ENCODE data around the gene COPB1.

The COPB1 gene

DNA sequence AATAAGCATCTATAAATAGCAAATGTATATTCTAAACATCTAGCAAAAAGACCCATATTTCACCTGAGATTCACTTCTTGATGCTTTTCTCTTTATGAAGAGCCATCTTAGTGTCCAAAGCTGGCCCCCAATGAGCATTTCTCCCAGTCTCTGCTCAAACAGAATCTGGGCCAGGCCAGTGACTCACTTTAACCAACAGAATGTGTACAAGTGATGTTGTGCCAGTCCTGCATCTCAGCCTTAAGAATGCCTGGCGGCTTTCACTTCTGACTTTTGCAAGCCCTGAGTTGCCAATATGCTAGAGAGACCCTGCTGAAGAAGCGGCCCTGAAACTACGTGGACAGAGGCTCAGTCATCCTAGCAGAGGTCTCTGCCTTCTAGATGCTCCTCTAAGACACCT is 6.9 kb upstream of the COPB1 start:
- DNase-seq: no peak

GRCh38 chr11:14503023-14503422 is 3.4 kb upstream of the COPB1 start:
- no peak for DNase-seq

- DNase-seq: no peak
Observed at GRCh38 chr11:14502039-14502438, 2.4 kb upstream of the COPB1 start.

- DNase-seq: peak; percentile 60
Observed at GRCh38 chr11:14500181-14500651, 605 bp upstream of the COPB1 start.

GRCh38 chr11:14499178-14499559 is 442 bp downstream of the COPB1 start:
- peak; percentile 16 for DNase-seq

DNA sequence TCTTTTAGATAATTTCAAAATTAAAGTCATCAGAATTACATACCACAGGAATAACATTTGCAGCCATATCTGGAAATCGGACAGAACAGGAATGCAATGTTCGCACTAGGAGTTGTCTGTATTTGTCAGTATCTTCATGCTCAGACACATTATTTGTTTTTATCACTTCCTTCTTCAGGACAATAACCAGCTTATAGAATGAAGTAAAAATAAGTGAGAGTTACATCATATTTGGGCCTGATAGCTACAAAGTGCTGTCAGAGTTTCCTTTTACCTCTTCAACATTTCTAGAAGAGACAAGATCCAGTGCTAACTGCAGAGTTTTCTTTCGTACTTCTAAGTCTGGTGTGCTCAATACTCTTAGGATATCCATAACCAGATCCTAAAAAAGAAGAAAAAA is 18.9 kb downstream of the COPB1 start:
- no peak for DNase-seq

DNA sequence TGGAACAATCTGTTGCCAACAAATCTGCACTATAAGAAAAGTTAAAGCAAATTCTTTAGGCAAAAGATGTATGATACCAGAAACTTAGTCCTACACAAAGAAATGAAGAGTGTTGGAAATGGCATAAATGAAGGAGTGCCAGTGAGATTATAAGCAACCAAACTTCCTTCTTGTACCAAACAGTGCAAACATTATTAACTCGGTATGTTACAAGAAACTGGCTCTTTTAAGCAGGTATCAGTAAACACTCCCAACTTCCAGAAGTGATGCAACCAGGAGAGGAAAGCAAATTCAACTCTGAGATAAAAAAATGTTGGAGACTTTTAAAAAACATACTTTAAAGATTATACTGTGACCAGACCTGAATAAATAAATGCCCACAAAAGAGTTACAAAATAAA is 28.5 kb downstream of the COPB1 start:
- no peak for DNase-seq

DNA sequence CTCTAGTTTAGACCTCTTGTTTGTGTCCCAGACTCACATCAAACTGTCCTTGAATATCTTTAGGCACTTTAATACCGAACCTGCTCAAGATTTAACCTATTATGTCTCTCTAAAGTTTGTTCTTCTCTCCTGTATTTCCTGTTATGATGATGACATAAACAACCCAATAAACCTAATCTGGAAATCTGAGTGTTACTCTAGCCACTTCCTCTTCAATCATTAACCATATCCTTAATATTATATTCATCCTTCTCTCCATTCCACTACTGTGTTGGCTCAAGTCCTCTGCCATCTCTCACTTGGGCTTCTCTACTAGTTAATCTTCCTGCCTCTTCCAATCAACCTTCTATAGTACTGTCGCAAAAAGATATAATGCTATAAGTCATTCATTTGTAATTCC is 36.0 kb downstream of the COPB1 start:
- no peak for DNase-seq

GRCh38 chr11:14460147-14460546 is 39.5 kb downstream of the COPB1 start:
- no peak for DNase-seq

DNA sequence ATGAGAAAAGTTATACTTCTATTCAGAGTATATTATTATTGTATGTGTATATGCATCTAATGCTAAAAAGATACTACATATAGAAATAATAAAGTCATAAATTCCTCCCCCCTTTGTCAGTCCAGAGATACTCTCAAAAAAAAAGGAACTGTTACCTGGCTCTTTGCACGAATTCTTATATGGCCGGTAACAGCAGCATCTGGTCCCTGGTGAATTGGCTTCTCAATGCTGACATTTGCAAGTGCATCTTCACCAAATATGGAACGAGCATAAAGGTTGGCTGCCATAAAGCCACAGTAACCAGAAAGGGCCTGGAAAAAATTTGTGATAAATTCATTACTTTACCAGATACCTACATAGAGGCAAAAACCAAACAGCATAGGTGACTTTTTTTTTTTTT is 41.2 kb downstream of the COPB1 start:
- no peak for DNase-seq

- no peak for DNase-seq
Observed at GRCh38 chr11:14455648-14456430, 43.8 kb downstream of the COPB1 start.

DNA sequence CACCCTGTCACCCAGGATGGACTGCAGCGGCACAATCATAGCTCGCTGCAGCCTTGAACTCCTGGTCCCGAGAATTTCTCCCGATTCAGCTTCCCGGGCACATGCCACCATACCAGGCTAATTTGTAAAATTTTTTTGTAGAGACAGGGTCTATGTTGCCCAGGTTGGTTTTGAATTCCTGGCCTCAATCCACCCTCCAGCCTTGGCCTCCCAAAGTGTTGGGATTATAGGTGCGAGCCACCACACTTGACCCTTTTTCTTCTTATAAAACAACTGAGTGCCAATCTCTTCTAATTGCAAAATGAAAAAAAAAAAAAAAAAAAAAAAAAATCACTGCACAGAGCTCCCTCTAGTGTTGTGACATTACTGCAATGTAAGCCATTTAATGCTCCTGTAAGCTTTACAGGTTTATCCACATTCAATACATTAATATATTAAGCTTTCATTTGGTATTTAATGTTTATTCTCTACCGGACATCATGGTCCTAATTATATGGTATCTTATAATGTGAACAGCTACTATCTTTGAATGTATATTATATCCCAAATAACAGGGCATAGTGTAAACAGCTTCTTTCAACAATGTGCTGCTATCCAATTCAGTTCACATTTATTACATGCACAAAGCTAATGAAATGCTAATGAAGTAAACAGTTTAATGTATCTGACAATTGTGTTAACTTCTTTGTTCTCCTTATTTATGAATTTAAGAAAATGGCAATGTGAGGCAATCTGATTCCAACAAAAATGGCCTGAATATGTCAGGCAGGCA is 44.6 kb downstream of the COPB1 start:
- peak; percentile 15 for DNase-seq

- peak; percentile 8 for DNase-seq
Observed at GRCh38 chr11:14451825-14452224, 47.8 kb downstream of the COPB1 start.

GRCh38 chr11:14449302-14449714 is 50.3 kb downstream of the COPB1 start:
- DNase-seq: no peak

GRCh38 chr11:14448240-14448639 is 51.4 kb downstream of the COPB1 start:
- no peak for DNase-seq

- DNase-seq: peak; percentile 33
Observed at GRCh38 chr11:14446701-14447169, 52.9 kb downstream of the COPB1 start.

DNA sequence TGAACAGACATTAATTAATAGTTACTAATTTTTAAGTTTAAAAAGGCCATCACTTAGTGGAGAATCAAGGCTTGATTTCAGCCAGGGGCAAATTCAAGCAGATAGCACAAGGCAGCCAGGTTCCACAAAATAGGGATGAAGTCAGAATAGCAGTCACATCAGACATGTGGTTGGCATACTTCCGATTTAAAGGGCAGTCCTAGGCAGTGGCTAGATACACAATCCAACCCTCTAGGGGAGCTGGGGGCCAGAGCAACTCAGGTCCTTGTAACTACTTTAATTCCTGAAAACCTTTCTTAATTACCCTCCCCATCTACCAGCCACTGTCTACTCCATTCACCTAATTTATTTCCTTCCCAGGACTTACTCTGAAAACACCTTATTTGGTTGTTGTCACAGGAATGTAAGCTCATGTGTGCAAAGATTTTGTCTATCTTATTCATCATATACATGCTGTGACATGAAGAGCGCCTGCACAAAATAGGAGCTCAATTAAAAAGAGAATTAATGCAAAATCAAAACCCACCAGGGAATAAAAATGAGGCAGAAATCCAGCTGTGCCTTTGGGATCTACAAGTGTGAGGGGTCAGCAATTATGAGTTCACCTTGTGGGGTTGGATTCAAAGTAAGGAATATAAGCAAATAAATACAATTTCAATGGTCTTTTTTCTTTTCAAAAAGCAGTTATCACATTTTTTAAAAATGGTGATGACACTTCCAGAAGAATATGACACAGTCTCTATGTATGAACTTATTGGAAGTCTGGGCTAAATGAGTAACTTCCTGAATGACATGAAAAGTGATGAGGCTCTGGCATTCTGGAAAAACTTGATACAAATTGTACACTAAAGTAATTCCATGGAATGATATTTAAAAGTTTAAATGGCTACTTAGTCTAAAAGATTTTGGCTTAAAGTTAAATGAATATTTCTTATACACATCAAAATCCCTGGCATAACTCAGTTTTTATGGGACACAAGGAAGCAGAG is 53.8 kb downstream of the COPB1 start:
- no peak for DNase-seq

DNA sequence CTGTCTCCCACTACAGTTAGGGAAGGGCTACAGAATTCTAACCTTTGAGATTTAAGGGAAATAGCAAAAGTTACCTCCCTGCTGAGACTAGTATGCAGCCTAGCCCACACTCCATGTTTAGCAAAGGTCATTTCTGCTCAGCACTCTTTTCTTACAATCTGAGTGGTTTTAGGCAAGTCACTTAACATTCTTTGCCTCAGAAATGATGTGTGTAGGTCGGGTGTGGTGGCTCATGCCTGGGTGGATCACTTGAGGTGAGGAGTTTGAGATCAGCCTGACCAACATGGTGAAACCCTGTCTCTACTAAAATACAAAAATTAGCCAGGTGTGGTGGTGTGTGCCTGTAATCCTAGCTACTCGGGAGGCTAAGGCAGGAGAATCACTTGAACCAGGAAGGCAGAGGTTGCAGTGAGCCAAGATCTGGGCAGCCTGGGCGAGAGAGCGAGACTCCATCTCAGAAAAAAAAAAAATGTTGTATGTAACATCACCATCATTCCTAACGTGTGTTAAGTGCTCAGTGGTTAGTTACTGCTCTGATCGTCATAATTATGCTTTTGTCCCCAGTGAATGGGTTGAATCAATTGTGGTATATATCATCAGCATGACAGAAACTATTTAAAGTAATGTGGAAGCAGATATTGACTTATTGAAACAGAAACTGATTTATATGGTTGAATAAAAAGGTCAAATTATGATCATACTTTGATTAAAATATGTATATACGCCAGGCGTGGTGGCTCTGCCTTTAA is 55.0 kb downstream of the COPB1 start:
- DNase-seq: no peak

GRCh38 chr11:14443638-14444037 is 56.0 kb downstream of the COPB1 start:
- DNase-seq: no peak

GRCh38 chr11:14435717-14436512 is 63.7 kb downstream of the COPB1 start:
- DNase-seq: no peak

DNA sequence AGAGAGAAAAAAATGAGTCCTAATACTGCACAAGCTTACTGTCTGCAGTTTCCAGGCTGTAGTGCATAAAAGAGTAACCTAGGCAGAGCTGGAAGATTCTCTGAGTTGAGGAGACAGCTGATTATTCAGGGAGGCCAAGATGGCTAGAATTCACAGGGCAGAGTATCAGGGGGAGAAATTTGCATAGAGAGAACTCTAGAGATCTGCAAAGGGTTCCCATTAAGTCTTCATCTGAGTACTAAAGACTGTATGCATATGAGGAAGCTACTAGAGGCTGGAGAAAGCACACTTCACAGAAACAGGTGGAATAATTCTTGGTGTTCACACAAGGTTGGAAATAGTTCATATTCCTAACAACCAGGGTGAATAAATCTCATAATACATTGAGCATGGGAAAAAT is 74.0 kb downstream of the COPB1 start:
- no peak for DNase-seq
